Caco-2 (cell line): ENCODE measurements around the gene AJAP1. TPM values are rescaled to one million over a fixed set of nuclear protein-coding genes. Genes with fewer than 3 reads are reported as not detected.

Source experiments
- BruUV-seq: library from RNA; stranded (reverse); fragments of 400-500 nt; replicated peaks from 2 replicates; lab custom pipeline; 2021; lab: Mats Ljungman, UMichigan
- CTCF ChIA-PET: fragments of 300-600 bp; sonication (Branson Sonifier 250); formaldehyde crosslinking; loops from one replicate; lab custom pipeline; 2022; ENCODE audit warnings: antibody characterized with exemption; lab: Charles Lee
- POLR2A ChIA-PET: fragments of 300-600 bp; sonication (Branson Sonifier 250); formaldehyde crosslinking; loops from one replicate; lab custom pipeline; 2022; ENCODE audit warnings: antibody characterized with exemption; lab: Charles Lee
- DNase-seq, 2 experiments: peaks; one replicate each; pipeline versions ENCODE4 v3.0.0 to v3.0.0-alpha.2; 2020 to 2022
- H3K27me3 ChIP-seq: replicated peaks from 2 replicates; pipeline ENCODE4 v1.6.0; 2011; ENCODE audit warnings: low read length; ENCODE audit not compliant: control insufficient read depth, insufficient read depth
- H3K36me3 ChIP-seq: 2 replicates; pipeline ENCODE4 v1.5.1; 2011; ENCODE audit warnings: low read length; ENCODE audit not compliant: control insufficient read depth, insufficient read depth
- H3K4me1 ChIP-seq: fragments of 250-450 bp; sonication (Bioruptor Pico); 2 replicates; pipeline ENCODE4 v1.5.1; 2020; ENCODE audit warnings: mild to moderate bottlenecking
- H3K4me3 ChIP-seq: 2 replicates; pipeline ENCODE4 v1.5.1; 2011; ENCODE audit warnings: low read depth, mild to moderate bottlenecking, control low read depth, low read length
- H3K9me3 ChIP-seq: fragments of 250-450 bp; sonication (Bioruptor Pico); 2 replicates; pipeline ENCODE4 v1.5.1; 2020; ENCODE audit warnings: mild to moderate bottlenecking, moderate library complexity
- H3K27ac Mint-ChIP-seq: one replicate; pipeline ENCODE4 v1.8.0; 2022; ENCODE audit warnings: mixed read lengths; ENCODE audit not compliant: unreplicated experiment
- H3K27me3 Mint-ChIP-seq: one replicate; pipeline ENCODE4 v1.8.0; 2022; ENCODE audit warnings: mixed read lengths; ENCODE audit not compliant: insufficient read depth, unreplicated experiment
- H3K36me3 Mint-ChIP-seq: one replicate; pipeline ENCODE4 v1.8.0; 2022; ENCODE audit warnings: mild to moderate bottlenecking, mixed read lengths; ENCODE audit not compliant: insufficient read depth, unreplicated experiment
- H3K4me1 Mint-ChIP-seq: one replicate; pipeline ENCODE4 v1.8.0; 2022; ENCODE audit warnings: low read depth, mixed read lengths; ENCODE audit not compliant: unreplicated experiment
- H3K4me3 Mint-ChIP-seq: one replicate; pipeline ENCODE4 v1.8.0; 2022; ENCODE audit warnings: mild to moderate bottlenecking, moderate library complexity, mixed read lengths; ENCODE audit not compliant: unreplicated experiment
- H3K9me3 Mint-ChIP-seq: one replicate; pipeline ENCODE4 v1.8.0; 2022; ENCODE audit warnings: mixed read lengths; ENCODE audit not compliant: unreplicated experiment
- CTCF ChIP-seq, 2 experiments: fragments of 200-600 bp in 1 of 2; IDR thresholded peaks; 1 replicate in 1 of 2; 2 replicates in 1 of 2; pipeline versions ENCODE4 v1.5.1 to v1.8.0; 2011 to 2022; ENCODE audit warnings: antibody characterized with exemption in 1 of 2, control low read depth in 1 of 2, inconsistent platforms in 1 of 2, low read depth in 1 of 2, low read length in 1 of 2, mild to moderate bottlenecking in 1 of 2, moderate library complexity in 1 of 2; ENCODE audit not compliant: insufficient read depth in 1 of 2, severe bottlenecking in 1 of 2, unreplicated experiment in 1 of 2
- intact Hi-C: fragments of 100-400 bp; cut with micrococcal nuclease; formaldehyde crosslinking; loops from one replicate; pipeline ENCODE4 v1.10.0; 2022; ENCODE audit not compliant: unreplicated experiment
- total RNA-seq: library from RNA; stranded (reverse); gene quantifications from 2 replicates; pipeline ENCODE4 v1.2.3, GENCODE V29; 2022

Gene AJAP1
- total RNA-seq, 1 experiment from 2014 or later: not detected

GRCh38 chr1:4634793-4635406 is 19.5 kb upstream of the AJAP1 start:
- CTCF ChIA-PET: no interaction called here
- Histone ChIP-seq H3K4me1 (no peaks in the 10 kb centered on the region), H3K36me3 (no peaks in the 10 kb centered on the region), H3K27me3 (no peaks in the 10 kb centered on the region), H3K9me3 (no peaks in the 10 kb centered on the region), H3K4me3 (no peak overlapping the region)
- intact Hi-C loops: no loop called here
- POLR2A ChIA-PET: no interaction called here
- Mint-ChIP-seq H3K4me3 (no peak overlapping the region), H3K9me3 (no peaks in the 10 kb centered on the region), H3K27ac (no peak overlapping the region), H3K27me3 (peaks cover 5% of the 10 kb centered on the region), H3K4me1 (no peaks in the 10 kb centered on the region), H3K36me3 (no peaks in the 10 kb centered on the region)
- TF ChIP-seq CTCF (IDR thresholded peaks at IDR 0.05; ENCODE audit: insufficient read depth in 1 of 2, low read depth in 1 of 2, low read length in 1 of 2, severe bottlenecking in 1 of 2, unreplicated experiment in 1 of 2): no peak
- no peak for DNase-seq
- no TSS peak for BruUV-seq

- no TSS peak for BruUV-seq
- intact Hi-C loops: no loop called here
- TF ChIP-seq CTCF (IDR thresholded peaks at IDR 0.05; ENCODE audit: insufficient read depth in 1 of 2, low read depth in 1 of 2, low read length in 1 of 2, severe bottlenecking in 1 of 2, unreplicated experiment in 1 of 2): no peak
- Mint-ChIP-seq H3K36me3 (no peaks in the 10 kb centered on the region), H3K4me3 (no peak overlapping the region), H3K4me1 (no peaks in the 10 kb centered on the region), H3K27me3 (peaks cover 5% of the 10 kb centered on the region), H3K27ac (no peak overlapping the region), H3K9me3 (no peaks in the 10 kb centered on the region)
- Histone ChIP-seq H3K9me3 (no peaks in the 10 kb centered on the region), H3K27me3 (no peaks in the 10 kb centered on the region), H3K36me3 (no peaks in the 10 kb centered on the region), H3K4me3 (no peak overlapping the region), H3K4me1 (no peaks in the 10 kb centered on the region)
- CTCF ChIA-PET: interaction anchor here (0.5 kb wide), 1 partner anchor 1340 kb away, joined by 3 read pairs; no protein-coding TSS in a partner anchor
- POLR2A ChIA-PET: no interaction called here
- DNase-seq: no peak
These were observed 18.2 kb upstream of the AJAP1 start for GRCh38 chr1:4636186-4636585.

GRCh38 chr1:4636644-4637380 is 17.6 kb upstream of the AJAP1 start:
- BruUV-seq: no TSS peak
- H3K36me3 Mint-ChIP-seq: no peaks in the 10 kb centered on the region
- Histone ChIP-seq H3K36me3 (no peaks in the 10 kb centered on the region), H3K4me1 (no peaks in the 10 kb centered on the region), H3K4me3 (no peak overlapping the region), H3K9me3 (no peaks in the 10 kb centered on the region), H3K27me3 (no peaks in the 10 kb centered on the region)
- no peaks in the 10 kb centered on the region for H3K9me3 Mint-ChIP-seq
- H3K27ac Mint-ChIP-seq: no peak overlapping the region
- no peak for TF ChIP-seq CTCF (IDR thresholded peaks at IDR 0.05; ENCODE audit: insufficient read depth in 1 of 2, low read depth in 1 of 2, low read length in 1 of 2, severe bottlenecking in 1 of 2, unreplicated experiment in 1 of 2)
- H3K27me3 Mint-ChIP-seq: peaks cover 6% of the 10 kb centered on the region
- intact Hi-C loops: no loop called here
- no peak overlapping the region for H3K4me3 Mint-ChIP-seq
- CTCF ChIA-PET: interaction anchor here (0.5 kb wide), 1 partner anchor 1339 kb away, joined by 3 read pairs; no protein-coding TSS in a partner anchor
- POLR2A ChIA-PET: no interaction called here
- H3K4me1 Mint-ChIP-seq: no peaks in the 10 kb centered on the region
- DNase-seq: no peak
